Measurements from ENCODE around the gene NDUFV1.

DNA sequence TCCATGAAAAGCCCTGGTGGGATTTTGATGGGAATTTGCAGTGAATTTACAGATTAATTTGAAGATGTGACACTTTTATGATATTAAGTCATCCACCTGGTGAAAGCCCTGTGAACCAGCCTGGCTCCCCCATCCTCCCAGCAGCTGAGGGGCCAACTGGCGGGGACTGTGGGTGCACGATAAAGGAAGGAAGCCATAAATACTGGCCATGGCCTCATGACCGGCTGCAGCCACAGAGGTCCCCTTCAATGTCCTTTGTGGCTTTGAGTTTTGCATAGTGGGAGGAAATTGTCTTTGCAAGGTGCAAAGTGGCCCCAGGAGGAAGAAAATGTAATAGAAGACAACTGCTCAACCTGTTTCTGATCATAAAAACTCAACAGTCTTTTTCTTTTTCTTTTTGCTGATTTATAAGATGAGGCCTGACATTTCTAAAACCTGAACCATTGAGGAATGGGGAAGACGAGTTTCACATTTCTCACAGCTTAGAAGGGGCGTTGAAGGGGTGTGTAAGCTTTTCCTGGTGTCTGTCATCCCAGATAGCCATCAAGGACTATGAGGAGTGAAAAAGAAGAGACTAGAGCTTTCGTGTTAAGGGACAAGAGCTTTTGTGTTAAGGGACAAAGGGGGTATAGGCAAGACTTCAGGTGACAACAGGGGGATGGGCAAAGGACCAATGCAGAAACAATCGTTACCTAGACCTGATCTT is 6.3 kb upstream of the NDUFV1 start:
- TF ChIP-seq GABPA (IDR thresholded peaks at IDR 0.05 in 1 of 2, conservative IDR thresholded peaks at IDR 0.05 in 1 of 2) (no peak), CTCF (IDR thresholded peaks at IDR 0.05; ENCODE audit: low read depth, low read length, missing input control) (no peak), JUND (IDR thresholded peaks at IDR 0.05) (no peak), SP1 (IDR thresholded peaks at IDR 0.05) (no peak), RAD21 (IDR thresholded peaks at IDR 0.05) (no peak), REST (IDR thresholded peaks at IDR 0.05) (no peak), TAF1 (conservative IDR thresholded peaks at IDR 0.05) (no peak)

Data from liver (tissue), 3 donors.